CD4-positive, alpha-beta T cell treated with Interleukin-4 for 1 hour (primary cell): Measurements from ENCODE around the gene RPRD1B.

Experiments used
- DNase-seq, 2 donors: peaks; one replicate each; pipeline ENCODE4 v3.0.0-alpha.2; 2020 to 2022

RPRD1B gene

GRCh38 chr20:38125157-38126056, 91.9 kb downstream of the RPRD1B start:
- DNase-seq: no peak

- DNase-seq: no peak
Observed at GRCh38 chr20:38126146-38126921, 92.8 kb downstream of the RPRD1B start.

GRCh38 chr20:38126932-38127621, 93.5 kb downstream of the RPRD1B start:
- DNase-seq: no peak

- no peak for DNase-seq
Observed at GRCh38 chr20:38127920-38128528, 94.5 kb downstream of the RPRD1B start.

- DNase-seq: no peak
Observed at GRCh38 chr20:38128691-38129090, 95.1 kb downstream of the RPRD1B start.

GRCh38 chr20:38129248-38129865, 95.8 kb downstream of the RPRD1B start:
- no peak for DNase-seq

GRCh38 chr20:38129893-38130609, 96.5 kb downstream of the RPRD1B start:
- DNase-seq: no peak

- no peak for DNase-seq
Observed at GRCh38 chr20:38130687-38131587, 97.4 kb downstream of the RPRD1B start.

- DNase-seq: no peak
Observed at GRCh38 chr20:38131588-38132121, 98.1 kb downstream of the RPRD1B start.

GRCh38 chr20:38132156-38132909, 98.8 kb downstream of the RPRD1B start:
- no peak for DNase-seq

- no peak for DNase-seq
Observed at GRCh38 chr20:38132910-38133501, 99.5 kb downstream of the RPRD1B start.

GRCh38 chr20:38133680-38134426, 100.3 kb downstream of the RPRD1B start:
- no peak for DNase-seq

GRCh38 chr20:38134427-38135270, 101.1 kb downstream of the RPRD1B start:
- no peak for DNase-seq

GRCh38 chr20:38135271-38135650, 101.7 kb downstream of the RPRD1B start:
- DNase-seq: no peak

GRCh38 chr20:38135651-38136420, 102.3 kb downstream of the RPRD1B start:
- DNase-seq: no peak

GRCh38 chr20:38136421-38137245, 103.1 kb downstream of the RPRD1B start:
- DNase-seq: no peak
